Heart right ventricle (tissue), 16 donors: Measurements from ENCODE around the gene FTHL17. TPM values are rescaled to one million over a fixed set of nuclear protein-coding genes. Genes with fewer than 3 reads are reported as not detected.

Experiments
- ATAC-seq, 8 donors: fragments of 200-7000 bp; cut with Tn5 transposase; one replicate each; pipeline ENCODE4 v1.9.1; 2020; ENCODE audit warnings: mild to moderate bottlenecking in 8 of 8, moderate library complexity in 8 of 8, moderate number of reproducible peaks in 1 of 8
- DNase-seq, 2 donors: peaks; one replicate each; pipeline ENCODE4 v3.0.0-alpha.2; 2020
- H3K27ac ChIP-seq, 10 donors: fragments of 200-600 bp; sonication (generic) in 2 of 10; one replicate each; pipeline versions ENCODE4 v1.5.0 to v1.8.0; 2020 to 2022; ENCODE audit warnings: mild to moderate bottlenecking in 3 of 10
- H3K27me3 ChIP-seq, 7 donors: fragments of 200-600 bp; one replicate each; pipeline ENCODE4 v1.8.0; 2021 to 2022; ENCODE audit warnings: mild to moderate bottlenecking in 2 of 7
- H3K36me3 ChIP-seq, 9 donors: fragments of 200-600 bp; sonication (generic) in 1 of 9; one replicate each; pipeline versions ENCODE4 v1.5.0 to v1.8.0; 2020 to 2022; ENCODE audit warnings: mild to moderate bottlenecking in 2 of 9
- H3K4me1 ChIP-seq, 9 donors: fragments of 200-600 bp; sonication (generic) in 1 of 9; one replicate each; pipeline versions ENCODE4 v1.5.0 to v1.8.0; 2020 to 2022; ENCODE audit warnings: mild to moderate bottlenecking in 4 of 9
- H3K4me3 ChIP-seq, 10 donors: fragments of 200-600 bp; sonication (generic) in 2 of 10; one replicate each; pipeline versions ENCODE4 v1.5.0 to v1.8.0; 2020 to 2022; ENCODE audit warnings: mild to moderate bottlenecking in 7 of 10, moderate library complexity in 2 of 10
- H3K9me3 ChIP-seq, 11 donors: fragments of 200-600 bp in 10 of 11; sonication (generic) in 2 of 11; one replicate each; pipeline versions ENCODE4 v1.5.0 to v1.8.0; 2013 to 2022; ENCODE audit warnings: mild to moderate bottlenecking in 2 of 11, control low read depth in 1 of 11, moderate library complexity in 1 of 11
- CTCF ChIP-seq, 9 donors: fragments of 200-600 bp; sonication (generic) in 2 of 9; IDR thresholded peaks; one replicate each; pipeline versions ENCODE4 v1.5.0 to v1.8.0; 2021 to 2022; ENCODE audit warnings: antibody characterized with exemption in 9 of 9, mild to moderate bottlenecking in 5 of 9, moderate library complexity in 1 of 9
- WGBS, 2 donors: extraction: QIAGEN DNeasy Blood & Tissue Kit; methylation state at CpG; one replicate each; pipeline ENCODE4 v1.1.7; 2013; ENCODE audit warnings: inconsistent platforms in 1 of 2; 5-methylcytosine and 5-hydroxymethylcytosine counted together
- intact Hi-C, 10 donors: fragments of 100-400 bp; cut with DNase I; formaldehyde crosslinking; loops; one replicate each; pipeline versions ENCODE4 v1.11.1 to v1.14.2; 2022
- polyA plus RNA-seq, 2 donors: library from polyadenylated mRNA; stranded (reverse); fragments of 200-250 nt; gene quantifications; one replicate each; pipeline ENCODE4 v1.2.3, GENCODE V29; 2013
- total RNA-seq, 10 donors: library from RNA; stranded (reverse); fragmentation: NEBNext Ultra II Directional in 3 of 10; extraction: Animal tissue kit (Norgen Biotek cat#: 25700) in 3 of 10; gene quantifications; one replicate each; pipeline versions ENCODE4 v1.2.1 to v1.2.4, GENCODE V29; 2021 to 2023
- donor health status: Arrhythmogenic right ventricular cardiomyopathy.
- donor health status: ischemic (EF 13 %, LVEDD 7.1; RV severe dilation, severe dysfunction).
- donor health status: healthy with polysubstance abuse.
- donor health status: DM: no; HTN: yes; CAD: no.
- donor health status: DM: no; HTN: no; CAD: no.
- donor health status: ischemic (EF 25% LVEDD 6.9; RV normal size, moderate dysfunction).
- donor health status: ischemic (EF 25% LVEDD 5.7; RV mildly dilated, moderate dysfunction).
- donor health status: healthy.
- donor health status: DM: yes; HTN: yes; CAD: no.
- donor health status: Ischemic cardiomyopathy.
- donor health status: ischemic (EF 35%, LVEDD 5.7; RV mildly dilated, moderate dysfunction).
- donor health status: nonischemic (EF 11% LVEDD 7.7; RV severe dilation, severe dysfunction).
- donor health status: DM: yes; HTN: yes; CAD: no.
- donor health status: PGD.
- donor health status: ischemic (EF 29% LVEDD 5.4; RV normal size, mild dysfunction).
- donor health status: nonischemic (EF 23%, LVEDD 6.1; RV moderate dilation, normal function).

The FTHL17 gene
- total and polyA plus RNA-seq, 12 donors = not detected

- WGBS, 2 donors = 83 to 89% methylated on average over 5 of the region's 5 CpGs
- Histone ChIP-seq H3K36me3 (no peaks in the 10 kb centered on the region), H3K9me3 (peaks cover 0 to 6% (median 0%) of the 10 kb centered on the region in 11 donors), H3K27me3 (no peaks in the 10 kb centered on the region), H3K4me1 (peaks cover 0 to 3% (median 0%) of the 10 kb centered on the region in 9 donors), H3K4me3 (no peak overlapping the region), H3K27ac (no peak overlapping the region)
- ATAC-seq (no peak), DNase-seq (no peak)
- TF ChIP-seq CTCF (IDR thresholded peaks at IDR 0.05) = no peak
- intact Hi-C loops = no loop called here
These were observed 40.6 kb upstream of the FTHL17 start for GRCh38 chrX:31112226-31112999.

GRCh38 chrX:31110657-31111056, 38.8 kb upstream of the FTHL17 start:
- no peak for TF ChIP-seq CTCF (IDR thresholded peaks at IDR 0.05)
- Histone ChIP-seq H3K4me1 (peaks cover 0 to 3% (median 0%) of the 10 kb centered on the region in 9 donors), H3K4me3 (no peak overlapping the region), H3K27ac (no peak overlapping the region), H3K9me3 (peaks cover 0 to 6% (median 0%) of the 10 kb centered on the region in 11 donors), H3K27me3 (no peaks in the 10 kb centered on the region), H3K36me3 (no peaks in the 10 kb centered on the region)
- DNase-seq = no peak
- WGBS, 2 donors = 90 to 95% methylated on average over 6 of the region's 6 CpGs
- no peak for ATAC-seq
- intact Hi-C loops = no loop called here

GRCh38 chrX:31099536-31100090, 27.8 kb upstream of the FTHL17 start:
- intact Hi-C loops = no loop called here
- no peak for DNase-seq
- Histone ChIP-seq H3K9me3 (no peaks in the 10 kb centered on the region), H3K36me3 (no peaks in the 10 kb centered on the region), H3K27me3 (peaks cover 0 to 5% (median 0%) of the 10 kb centered on the region in 7 donors), H3K4me1 (peaks cover 0 to 6% (median 0%) of the 10 kb centered on the region in 9 donors), H3K4me3 (no peak overlapping the region), H3K27ac (no peak overlapping the region)
- WGBS, 2 donors = 59 to 74% methylated on average over 2 of the region's 2 CpGs
- no peak for ATAC-seq
- no peak for TF ChIP-seq CTCF (IDR thresholded peaks at IDR 0.05)

GRCh38 chrX:31098079-31098478, 26.2 kb upstream of the FTHL17 start:
- Histone ChIP-seq H3K9me3 (no peaks in the 10 kb centered on the region), H3K4me1 (peaks cover 0 to 6% (median 0%) of the 10 kb centered on the region in 9 donors), H3K27me3 (peaks cover 0 to 5% (median 0%) of the 10 kb centered on the region in 7 donors), H3K36me3 (no peaks in the 10 kb centered on the region), H3K27ac (peak overlapping the region in 4 of 10 donors; percentile 40 to 49 (median 44)), H3K4me3 (no peak overlapping the region)
- intact Hi-C loops = no loop called here
- 47 to 60% methylated on average over 3 of the region's 3 CpGs for WGBS, 2 donors
- DNase-seq (no peak), ATAC-seq (peak in 2 of 8 donors; percentile 34 to 63)
- TF ChIP-seq CTCF (IDR thresholded peaks at IDR 0.05) = no peak
